NCI-H2081 (cell line): ENCODE results near the gene PCSK2.

Source experiments
- DNase-seq, 2 experiments: peaks; one replicate each; lab custom pipeline; 2025; lab: John Stamatoyannopoulos, UW

PCSK2 gene

GRCh38 chr20:17262786-17263185, 35.9 kb downstream of the PCSK2 start:
- no peak for DNase-seq

GRCh38 chr20:17273717-17274116, 46.9 kb downstream of the PCSK2 start:
- DNase-seq = no peak

DNA sequence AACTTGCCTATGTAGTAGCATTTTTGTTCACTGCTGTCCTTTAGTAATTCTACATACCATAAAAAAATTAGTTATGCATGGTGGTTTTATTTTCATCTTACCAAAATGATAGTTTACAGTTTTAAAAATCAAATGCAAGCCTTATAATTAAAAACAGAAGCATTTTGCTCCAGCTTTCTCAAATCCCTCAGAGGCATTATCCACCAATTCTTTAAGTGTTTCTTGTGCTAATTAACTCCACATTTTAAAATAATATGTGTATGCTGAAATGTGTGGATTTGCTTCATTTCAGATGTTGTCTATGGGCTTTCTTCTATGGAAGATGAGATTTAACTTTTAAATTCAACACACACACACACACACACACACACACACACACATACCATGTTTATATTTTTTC, 49.3 kb downstream of the PCSK2 start:
- no peak for DNase-seq

DNA sequence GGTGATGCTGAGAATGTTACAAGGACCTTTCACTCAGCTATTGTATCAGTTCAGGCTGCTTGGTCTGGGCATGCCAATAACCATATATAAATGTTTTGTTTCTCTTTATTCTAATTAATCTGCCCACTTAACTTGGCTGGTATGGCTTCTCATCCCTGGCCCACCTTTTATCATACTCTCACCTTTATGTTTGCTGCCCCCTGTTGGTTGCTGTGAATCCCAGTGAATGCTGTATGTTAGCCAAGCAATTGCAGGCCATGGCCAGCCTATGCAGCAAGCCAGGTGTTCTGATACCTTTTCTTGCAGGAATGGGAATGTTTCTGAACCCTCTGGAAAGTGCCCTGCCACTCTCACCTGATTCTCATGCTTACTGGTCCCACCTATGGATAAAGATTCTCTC, 54.6 kb downstream of the PCSK2 start:
- DNase-seq = peak; percentile 25 to 57

- DNase-seq = no peak
Measured at GRCh38 chr20:17282501-17282900, 55.7 kb downstream of the PCSK2 start.

- DNase-seq = no peak
Measured at GRCh38 chr20:17287503-17287902, 60.7 kb downstream of the PCSK2 start.

- no peak for DNase-seq
Measured at GRCh38 chr20:17287998-17288397, 61.2 kb downstream of the PCSK2 start.

GRCh38 chr20:17295151-17295726, 68.4 kb downstream of the PCSK2 start:
- DNase-seq = no peak

GRCh38 chr20:17295991-17296390, 69.2 kb downstream of the PCSK2 start:
- no peak for DNase-seq

- no peak for DNase-seq
Measured at GRCh38 chr20:17298171-17298570, 71.3 kb downstream of the PCSK2 start.

- DNase-seq = no peak
Measured at GRCh38 chr20:17298751-17299150, 71.9 kb downstream of the PCSK2 start.

DNA sequence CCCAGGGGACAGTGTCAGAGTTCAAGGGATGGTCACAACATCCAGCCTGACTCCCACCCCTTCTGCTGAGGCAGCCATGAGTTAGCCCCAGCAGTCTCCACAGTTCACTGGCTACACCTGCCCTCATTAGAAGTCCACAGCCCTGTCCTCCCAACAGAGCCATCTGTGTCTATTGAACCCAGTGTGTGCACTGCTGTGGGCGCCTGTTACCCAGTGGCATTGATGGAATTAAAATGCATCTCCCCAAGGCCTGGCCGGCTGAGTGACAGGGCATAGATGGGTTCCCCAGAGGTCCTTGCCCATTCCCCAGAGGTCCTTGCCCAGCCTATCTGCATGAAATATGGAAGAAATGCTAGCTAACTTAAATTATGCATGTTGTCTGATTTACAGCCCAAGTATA, 73.3 kb downstream of the PCSK2 start:
- DNase-seq = no peak

DNA sequence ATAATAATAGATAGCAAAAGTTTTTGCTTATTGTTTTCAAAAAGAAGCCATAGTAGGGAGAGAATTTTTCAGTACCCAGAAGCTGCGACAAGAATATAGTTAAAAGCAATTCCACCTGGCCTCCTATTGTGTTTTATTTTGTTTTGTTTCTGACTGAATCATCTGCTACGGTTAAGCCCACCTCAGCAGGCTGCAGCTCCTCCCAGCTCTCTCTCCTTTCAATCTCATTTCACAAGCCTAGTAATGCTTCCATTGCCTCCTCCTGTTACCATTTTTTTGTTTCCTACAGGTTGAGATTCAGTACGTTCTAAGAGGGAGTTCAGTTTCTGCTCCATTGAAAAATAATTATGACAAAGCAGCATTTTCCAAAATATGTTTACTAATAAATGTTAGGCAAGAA, 77.9 kb downstream of the PCSK2 start:
- DNase-seq = peak; percentile 1 to 27

DNA sequence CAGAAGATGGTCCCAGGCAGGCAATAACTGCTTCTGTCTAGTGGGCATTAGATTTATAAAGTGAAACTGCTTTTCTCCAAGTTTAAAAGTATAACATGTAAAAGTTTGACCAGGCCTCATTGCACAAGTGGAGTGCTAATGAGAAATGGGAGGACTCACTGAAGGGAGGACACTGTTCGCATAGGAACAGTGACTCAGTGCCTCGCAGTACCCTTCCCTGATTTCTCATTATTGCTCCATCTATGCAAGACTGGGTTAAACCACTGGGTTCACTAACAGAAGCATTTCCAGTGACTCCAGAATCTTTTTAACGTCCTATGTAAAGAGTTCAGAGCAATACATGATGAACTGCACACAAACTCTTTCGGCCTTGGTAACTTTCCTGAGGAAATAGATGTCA, 79.6 kb downstream of the PCSK2 start:
- DNase-seq = no peak

- no peak for DNase-seq
Measured at GRCh38 chr20:17314264-17314663, 87.4 kb downstream of the PCSK2 start.

DNA sequence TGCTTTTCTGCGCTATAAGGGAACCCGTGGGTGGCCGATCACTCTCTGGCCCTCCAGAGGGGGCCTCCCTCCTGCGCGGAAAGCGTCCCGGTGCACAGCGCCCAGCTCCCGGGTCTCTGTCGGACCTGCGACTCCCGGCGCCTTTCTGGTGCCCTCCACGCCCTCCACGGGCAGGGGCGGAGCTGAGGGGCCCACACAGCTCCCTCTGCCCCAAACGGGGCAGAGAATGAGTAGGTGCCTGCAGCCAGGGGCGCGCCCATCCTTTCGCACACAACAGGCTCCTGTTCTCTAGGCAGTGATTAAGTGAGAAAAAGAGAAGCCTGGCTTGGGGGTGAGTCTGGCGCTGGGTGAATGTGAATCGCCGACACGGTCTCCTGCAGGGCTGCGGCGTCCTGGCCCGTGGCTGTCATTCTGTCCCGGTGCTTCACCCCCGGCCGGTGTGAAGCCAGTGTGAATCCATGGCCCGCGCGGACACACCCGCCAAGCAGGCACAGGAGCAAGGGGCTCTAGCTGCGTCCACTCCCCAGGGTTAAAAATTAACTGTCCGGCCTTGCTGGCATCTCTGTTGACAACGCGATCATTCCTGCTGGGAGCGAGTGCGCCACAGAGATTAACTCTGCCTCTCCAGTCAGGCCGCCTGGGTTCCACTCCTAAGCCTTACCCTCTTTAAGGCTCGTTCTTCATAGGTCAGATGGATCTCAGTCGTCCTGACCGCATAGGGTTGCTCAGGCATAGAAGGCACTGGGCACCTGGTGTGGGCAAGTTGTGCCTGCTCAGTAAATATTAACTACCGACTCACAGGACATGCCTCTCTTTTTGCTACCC, 88.8 kb downstream of the PCSK2 start:
- no peak for DNase-seq

- DNase-seq = no peak
Measured at GRCh38 chr20:17316316-17317038, 89.6 kb downstream of the PCSK2 start.

DNA sequence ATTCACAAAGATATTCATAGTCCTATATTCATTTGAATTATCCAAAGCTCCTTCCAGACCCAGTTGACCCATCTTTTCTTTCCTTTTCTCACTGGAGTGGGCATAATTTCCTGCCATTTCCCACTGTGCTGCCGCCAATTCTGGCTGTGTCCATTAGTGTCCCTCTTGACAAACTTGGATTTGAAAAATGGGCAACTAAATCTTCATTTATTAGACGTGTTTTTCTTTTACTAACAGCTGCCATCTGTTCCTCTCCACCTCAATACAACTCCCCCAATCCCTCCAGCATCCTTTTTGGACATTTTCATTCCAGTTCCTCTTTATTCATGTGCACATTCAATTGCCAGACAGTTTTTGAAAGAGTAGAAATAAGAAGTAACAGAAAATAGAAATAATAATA, 90.5 kb downstream of the PCSK2 start:
- no peak for DNase-seq

- no peak for DNase-seq
Measured at GRCh38 chr20:17320456-17320855, 93.6 kb downstream of the PCSK2 start.

- no peak for DNase-seq
Measured at GRCh38 chr20:17326096-17326495, 99.3 kb downstream of the PCSK2 start.

DNA sequence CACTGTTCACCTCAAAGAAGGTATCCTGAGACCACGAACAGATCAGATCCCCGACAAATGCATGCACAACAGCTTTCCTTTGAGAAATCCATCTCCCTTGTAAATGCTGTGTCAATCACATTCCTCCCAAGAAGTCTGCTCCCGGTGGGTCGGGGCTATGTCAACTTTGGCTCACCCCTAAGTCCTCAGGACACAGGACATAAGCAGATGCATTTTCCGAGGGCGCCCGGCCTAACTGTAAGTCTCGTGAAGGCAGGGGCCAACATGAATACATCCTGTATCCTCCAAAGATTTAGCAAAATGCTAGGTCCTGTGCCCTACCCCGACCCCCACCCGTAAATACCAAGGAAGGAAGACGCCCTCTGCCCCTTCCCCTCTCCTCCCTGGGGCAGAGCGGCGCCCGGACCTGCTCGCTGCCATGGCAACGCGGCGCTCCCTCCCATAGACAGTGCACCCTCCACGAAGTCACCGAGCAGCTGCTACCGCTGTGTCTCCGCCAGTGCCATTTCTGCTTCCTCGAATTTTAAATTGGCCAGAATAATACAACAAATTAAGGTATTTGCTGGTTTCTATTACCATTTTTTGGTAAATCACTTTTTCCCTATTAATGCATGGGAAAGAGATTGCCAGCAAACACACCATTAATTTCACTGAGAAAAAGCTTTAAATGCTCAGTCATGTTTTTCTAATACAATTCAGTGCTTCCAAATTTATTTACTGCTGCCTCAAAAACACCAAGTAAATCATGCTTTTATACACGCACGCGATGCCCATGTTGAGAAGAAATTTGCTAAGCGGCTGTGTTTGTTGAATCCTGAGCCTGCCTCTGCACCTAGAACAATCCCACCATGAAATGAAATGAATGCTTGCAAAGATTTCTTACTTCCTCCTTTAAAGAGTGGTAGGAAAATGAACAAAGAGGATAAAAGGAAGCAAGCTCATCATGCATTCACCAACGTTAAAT, 100.6 kb downstream of the PCSK2 start:
- no peak for DNase-seq

GRCh38 chr20:17334932-17335331, 108.1 kb downstream of the PCSK2 start:
- no peak for DNase-seq
